Vagina (tissue), 2 donors: ENCODE results near the gene AFF3. TPM values are rescaled to one million over a fixed set of nuclear protein-coding genes. Genes with fewer than 3 reads are reported as not detected.

Experiments used
- DNase-seq, 2 donors: peaks; one replicate each; pipeline ENCODE4 v3.0.0-alpha.2; 2017; ENCODE audit errors: extremely low spot score in 2 of 2
- H3K27ac ChIP-seq: fragments of 200-600 bp; sonication (generic); one replicate; pipeline ENCODE4 v1.5.1; 2019
- H3K27me3 ChIP-seq: fragments of 200-600 bp; sonication (generic); one replicate; pipeline ENCODE4 v1.5.1; 2019
- H3K36me3 ChIP-seq, 2 donors: fragments of 200-600 bp; sonication (generic); one replicate each; pipeline ENCODE4 v1.5.1; 2017 to 2019
- H3K4me1 ChIP-seq: fragments of 200-600 bp; sonication (generic); one replicate; pipeline ENCODE4 v1.5.1; 2019
- H3K4me3 ChIP-seq, 2 donors: fragments of 200-600 bp; sonication (generic); 1 replicate in 1 of 2; 2 replicates in 1 of 2; pipeline ENCODE4 v1.5.1; 2016 to 2019
- H3K9me3 ChIP-seq: fragments of 200-600 bp; sonication (generic); one replicate; pipeline ENCODE4 v1.5.1; 2019
- POLR2A ChIP-seq, 2 donors: fragments of 450-650 bp; IDR thresholded peaks; one replicate each; pipeline ENCODE4 v1.6.1; 2017; ENCODE audit warnings: antibody characterized with exemption in 2 of 2, mild to moderate bottlenecking in 2 of 2, moderate library complexity in 2 of 2
- POLR2AphosphoS5 ChIP-seq, 2 donors: sonication (generic); formaldehyde crosslinking; IDR thresholded peaks; one replicate each; pipeline ENCODE4 v1.9.0; 2017; ENCODE audit warnings: antibody characterized with exemption in 2 of 2, mild to moderate bottlenecking in 2 of 2, low read depth in 1 of 2; ENCODE audit not compliant: insufficient read depth in 1 of 2
- intact Hi-C: fragments of 100-400 bp; cut with DNase I; formaldehyde crosslinking; loops from one replicate; pipeline ENCODE4 v1.15.1; 2023
- total RNA-seq: library from RNA; depleted of rRNA; stranded (reverse); fragments of >200 nt; gene quantifications from one replicate; pipeline ENCODE4 v1.2.3, GENCODE V29; 2016
- TF ChIP-seq, protein P1 (sequence below), 3 experiments: fragments of 450-650 bp in 2 of 3; fragments of 200-600 bp in 1 of 3; sonication (generic) in 1 of 3; IDR thresholded peaks; one replicate each; pipeline ENCODE4 v1.5.1; 2017 to 2019; ENCODE audit warnings: antibody characterized with exemption in 3 of 3, mild to moderate bottlenecking in 2 of 3, moderate library complexity in 2 of 3

AFF3 gene
- total RNA-seq, 1 donor from 2014 or later = 7.6 TPM

GRCh38 chr2:99680946-99681345, 461.4 kb downstream of the AFF3 start:
- no peak for DNase-seq
- Histone ChIP-seq H3K9me3 (no peaks in the 10 kb centered on the region), H3K4me1 (no peaks in the 10 kb centered on the region), H3K27me3 (no peaks in the 10 kb centered on the region), H3K27ac (no peak overlapping the region), H3K4me3 (no peak overlapping the region), H3K36me3 (no peaks in the 10 kb centered on the region)
- intact Hi-C loops = no loop called here
- TF ChIP-seq POLR2AphosphoS5 (IDR thresholded peaks at IDR 0.05; ENCODE audit: insufficient read depth in 1 of 2, low read depth in 1 of 2) = no peak
- TF ChIP-seq, protein P1, sequence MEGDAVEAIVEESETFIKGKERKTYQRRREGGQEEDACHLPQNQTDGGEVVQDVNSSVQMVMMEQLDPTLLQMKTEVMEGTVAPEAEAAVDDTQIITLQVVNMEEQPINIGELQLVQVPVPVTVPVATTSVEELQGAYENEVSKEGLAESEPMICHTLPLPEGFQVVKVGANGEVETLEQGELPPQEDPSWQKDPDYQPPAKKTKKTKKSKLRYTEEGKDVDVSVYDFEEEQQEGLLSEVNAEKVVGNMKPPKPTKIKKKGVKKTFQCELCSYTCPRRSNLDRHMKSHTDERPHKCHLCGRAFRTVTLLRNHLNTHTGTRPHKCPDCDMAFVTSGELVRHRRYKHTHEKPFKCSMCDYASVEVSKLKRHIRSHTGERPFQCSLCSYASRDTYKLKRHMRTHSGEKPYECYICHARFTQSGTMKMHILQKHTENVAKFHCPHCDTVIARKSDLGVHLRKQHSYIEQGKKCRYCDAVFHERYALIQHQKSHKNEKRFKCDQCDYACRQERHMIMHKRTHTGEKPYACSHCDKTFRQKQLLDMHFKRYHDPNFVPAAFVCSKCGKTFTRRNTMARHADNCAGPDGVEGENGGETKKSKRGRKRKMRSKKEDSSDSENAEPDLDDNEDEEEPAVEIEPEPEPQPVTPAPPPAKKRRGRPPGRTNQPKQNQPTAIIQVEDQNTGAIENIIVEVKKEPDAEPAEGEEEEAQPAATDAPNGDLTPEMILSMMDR (IDR thresholded peaks at IDR 0.05) = no peak
- no peak for TF ChIP-seq POLR2A (IDR thresholded peaks at IDR 0.05)

DNA sequence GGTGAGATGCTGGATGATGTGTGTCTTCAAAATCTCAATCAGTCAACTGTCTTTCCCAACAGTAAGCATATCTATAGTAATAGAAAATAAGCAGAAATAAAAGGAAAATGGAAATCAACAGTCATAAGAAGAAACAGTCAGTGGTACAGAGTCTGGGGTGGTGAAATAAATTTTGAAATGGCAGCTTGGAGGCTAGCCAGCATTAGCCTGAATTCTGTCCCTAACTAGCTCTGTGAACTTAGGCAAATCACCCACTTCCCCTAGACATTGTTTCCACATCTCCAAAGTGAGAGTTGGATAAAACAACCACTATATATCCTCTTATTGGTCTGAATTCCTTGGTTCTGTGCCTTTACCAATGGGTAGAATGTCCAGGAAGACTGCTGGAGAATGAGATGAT, 462.9 kb downstream of the AFF3 start:
- no peak for DNase-seq
- Histone ChIP-seq H3K4me3 (no peak overlapping the region), H3K27me3 (no peaks in the 10 kb centered on the region), H3K27ac (no peak overlapping the region), H3K4me1 (no peaks in the 10 kb centered on the region), H3K36me3 (no peaks in the 10 kb centered on the region), H3K9me3 (no peaks in the 10 kb centered on the region)
- TF ChIP-seq POLR2A (IDR thresholded peaks at IDR 0.05) (no peak), POLR2AphosphoS5 (IDR thresholded peaks at IDR 0.05; ENCODE audit: insufficient read depth in 1 of 2, low read depth in 1 of 2) (no peak)
- TF ChIP-seq, protein P1 (IDR thresholded peaks at IDR 0.05) = no peak
- intact Hi-C loops = no loop called here

- Histone ChIP-seq H3K4me1 (no peaks in the 10 kb centered on the region), H3K9me3 (no peaks in the 10 kb centered on the region), H3K27me3 (no peaks in the 10 kb centered on the region), H3K4me3 (no peak overlapping the region), H3K36me3 (no peaks in the 10 kb centered on the region), H3K27ac (no peak overlapping the region)
- TF ChIP-seq POLR2A (IDR thresholded peaks at IDR 0.05) (no peak), POLR2AphosphoS5 (IDR thresholded peaks at IDR 0.05; ENCODE audit: insufficient read depth in 1 of 2, low read depth in 1 of 2) (no peak)
- TF ChIP-seq, protein P1 (IDR thresholded peaks at IDR 0.05) = no peak
- intact Hi-C loops = no loop called here
- no peak for DNase-seq
Measured at GRCh38 chr2:99678625-99679024, 463.8 kb downstream of the AFF3 start.

DNA sequence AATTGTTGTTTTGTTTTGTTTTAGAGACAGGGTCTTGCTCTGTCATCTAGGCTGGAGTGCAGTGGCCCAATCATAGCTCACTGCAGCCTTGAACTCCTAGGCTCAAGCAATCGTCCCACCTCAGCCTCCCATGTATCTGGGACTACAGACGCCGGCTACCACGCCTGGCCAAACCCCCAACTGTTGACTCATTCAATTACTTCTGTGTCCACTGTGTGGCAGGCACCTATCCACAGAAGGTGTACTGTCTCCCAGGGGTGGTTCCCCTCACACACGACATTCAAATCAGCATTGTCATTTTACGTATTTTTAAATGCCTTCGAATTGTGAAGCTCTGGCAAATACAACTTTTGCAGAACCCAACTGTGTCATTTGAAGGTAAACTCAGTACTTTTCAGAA, 464.6 kb downstream of the AFF3 start:
- Histone ChIP-seq H3K27me3 (no peaks in the 10 kb centered on the region), H3K27ac (no peak overlapping the region), H3K4me1 (no peaks in the 10 kb centered on the region), H3K9me3 (no peaks in the 10 kb centered on the region), H3K36me3 (no peaks in the 10 kb centered on the region), H3K4me3 (no peak overlapping the region)
- TF ChIP-seq, protein P1 (IDR thresholded peaks at IDR 0.05) = no peak
- TF ChIP-seq POLR2A (IDR thresholded peaks at IDR 0.05) = no peak
- no peak for TF ChIP-seq POLR2AphosphoS5 (IDR thresholded peaks at IDR 0.05; ENCODE audit: insufficient read depth in 1 of 2, low read depth in 1 of 2)
- intact Hi-C loops = no loop called here
- DNase-seq = no peak

- Histone ChIP-seq H3K27me3 (no peaks in the 10 kb centered on the region), H3K36me3 (no peaks in the 10 kb centered on the region), H3K4me3 (no peak overlapping the region), H3K4me1 (no peaks in the 10 kb centered on the region), H3K9me3 (no peaks in the 10 kb centered on the region), H3K27ac (no peak overlapping the region)
- intact Hi-C loops = no loop called here
- DNase-seq = no peak
- TF ChIP-seq POLR2AphosphoS5 (IDR thresholded peaks at IDR 0.05; ENCODE audit: insufficient read depth in 1 of 2, low read depth in 1 of 2) = no peak
- TF ChIP-seq, protein P1 (IDR thresholded peaks at IDR 0.05) = no peak
- TF ChIP-seq POLR2A (IDR thresholded peaks at IDR 0.05) = no peak
Measured at GRCh38 chr2:99675130-99675661, 467.2 kb downstream of the AFF3 start.
